GM11168 (cell line): Measurements from ENCODE around the gene AP3D1.
"Not testable (repeated sequence)": the region's sequence is repeated elsewhere in the genome, so short reads cannot be mapped to it uniquely, and the experiment has no call there.

Source experiments
- in situ Hi-C: fragments of 300-500 bp; cut with MboI; formaldehyde crosslinking; loops from one replicate; pipeline ENCODE4 v1.12.0; 2022; ENCODE audit warnings: low sequenced_read_pairs; ENCODE audit not compliant: unreplicated experiment

The AP3D1 gene

GRCh38 chr19:2091926-2092525 lies 59.3 kb downstream of the AP3D1 start:
- in situ Hi-C loops = not testable (repeated sequence)

DNA sequence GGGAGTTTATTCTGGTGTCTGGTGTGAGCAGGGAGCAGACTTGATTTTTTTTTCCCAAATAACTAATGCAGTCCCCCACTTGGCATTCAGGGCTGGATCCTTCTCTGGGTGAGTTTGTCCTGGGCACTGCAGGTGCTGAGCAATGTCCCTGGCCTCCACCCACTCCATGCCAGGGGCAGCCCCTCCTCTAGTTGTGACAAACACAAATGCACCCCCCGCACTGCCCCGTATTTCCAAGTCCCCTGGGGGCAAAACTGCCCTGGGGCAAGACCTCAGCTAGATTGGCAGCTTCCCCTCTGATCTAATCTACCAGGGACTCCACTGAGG lies 61.7 kb downstream of the AP3D1 start:
- in situ Hi-C loops = no loop called here

DNA sequence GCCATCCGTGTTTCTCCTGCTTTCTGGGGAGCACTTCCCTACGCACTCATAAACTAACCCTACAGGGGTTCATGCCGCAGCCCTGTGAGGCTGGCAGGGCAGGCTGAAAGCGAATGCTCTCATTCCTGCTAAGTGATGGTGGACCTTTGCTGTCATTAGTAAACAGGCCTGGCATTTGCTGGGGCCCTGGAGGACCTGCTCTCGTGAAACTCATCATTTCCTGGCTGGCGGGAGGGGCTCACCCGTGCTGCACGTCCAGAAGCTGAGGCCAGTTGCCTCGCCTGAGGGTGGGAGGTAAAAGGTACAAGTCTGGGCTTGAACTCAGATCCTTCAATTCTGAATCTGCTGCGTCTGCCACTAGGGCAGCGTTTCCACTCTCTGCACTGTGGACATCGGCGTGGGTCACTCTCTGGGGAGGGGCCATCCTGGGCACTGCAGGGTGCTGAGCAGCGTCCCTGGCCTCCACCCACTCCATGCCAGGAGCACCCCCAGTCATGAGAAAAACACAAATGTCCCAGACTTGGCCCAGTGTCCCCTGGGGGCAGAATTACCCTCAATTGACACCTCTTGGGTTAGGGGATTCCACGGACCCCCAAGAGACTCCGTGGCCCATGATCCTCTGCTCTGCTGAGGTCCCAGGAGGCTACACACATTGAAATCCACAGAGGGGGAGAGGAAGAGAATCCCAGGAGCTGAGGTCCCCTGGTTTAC lies 62.2 kb downstream of the AP3D1 start:
- in situ Hi-C loops = no loop called here

DNA sequence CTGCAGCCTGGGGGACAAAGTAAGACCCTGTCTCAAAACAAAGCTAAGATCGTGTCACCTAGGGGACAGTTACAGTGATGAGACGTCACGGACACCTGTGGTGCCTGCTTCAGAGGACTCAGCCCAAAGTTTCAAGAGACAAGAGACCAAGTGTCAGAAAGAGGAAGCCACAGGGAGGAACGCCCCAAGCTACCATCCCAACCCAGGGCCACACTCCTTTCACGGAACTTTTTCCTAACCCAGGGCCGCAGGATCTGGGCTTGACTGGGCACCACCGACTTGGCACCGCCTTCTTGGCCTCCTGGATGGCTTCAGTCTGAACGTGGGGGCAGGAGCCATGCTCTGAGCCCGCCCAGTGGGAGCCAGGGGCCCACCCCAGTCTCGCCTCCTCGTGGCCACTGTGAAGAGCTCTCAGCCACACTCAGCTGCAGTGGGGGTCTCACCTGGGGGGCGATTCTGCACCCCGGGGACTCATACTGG lies 63.7 kb downstream of the AP3D1 start:
- in situ Hi-C loops = no loop called here

- in situ Hi-C loops = not testable (repeated sequence)
Observed at GRCh38 chr19:2086695-2087620, 64.4 kb downstream of the AP3D1 start.

DNA sequence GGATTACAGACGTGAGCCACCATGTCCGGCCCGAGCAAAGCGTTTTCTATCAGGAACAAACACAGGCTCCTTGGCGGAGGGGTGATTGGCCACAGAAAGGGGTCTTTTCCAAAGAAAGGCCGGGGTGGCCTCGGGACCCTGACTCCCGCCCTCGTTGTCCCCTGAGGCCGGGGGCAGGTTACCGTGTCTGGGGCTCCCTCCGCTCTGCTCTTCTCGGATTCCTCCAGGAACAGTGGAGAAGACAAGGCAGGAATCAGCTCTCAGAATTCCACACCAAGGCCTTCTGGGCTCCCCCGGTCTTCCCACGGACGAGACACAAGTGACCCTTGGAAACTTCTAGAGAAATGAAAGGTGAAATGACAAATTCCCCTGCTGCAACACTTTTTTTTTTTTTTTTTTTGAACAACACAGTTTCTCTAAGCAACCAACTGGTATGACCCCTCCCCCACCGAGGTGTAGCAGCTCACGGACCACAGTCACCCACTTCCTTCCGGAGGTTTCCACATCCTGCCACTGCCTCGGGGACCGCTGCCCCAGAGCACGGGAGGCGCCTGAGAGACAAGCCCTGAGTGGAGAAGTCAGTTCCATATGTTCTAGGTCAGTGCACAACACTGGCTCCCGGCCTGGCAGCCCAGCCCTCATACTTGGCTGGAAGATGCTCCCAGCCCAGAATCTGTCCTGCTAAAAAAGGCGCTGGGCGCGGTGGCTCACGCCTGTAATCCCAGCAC lies 66.2 kb downstream of the AP3D1 start:
- in situ Hi-C loops = loop anchor here (5.0 kb wide), 1 partner anchor 58 kb away; no protein-coding TSS in a partner anchor

DNA sequence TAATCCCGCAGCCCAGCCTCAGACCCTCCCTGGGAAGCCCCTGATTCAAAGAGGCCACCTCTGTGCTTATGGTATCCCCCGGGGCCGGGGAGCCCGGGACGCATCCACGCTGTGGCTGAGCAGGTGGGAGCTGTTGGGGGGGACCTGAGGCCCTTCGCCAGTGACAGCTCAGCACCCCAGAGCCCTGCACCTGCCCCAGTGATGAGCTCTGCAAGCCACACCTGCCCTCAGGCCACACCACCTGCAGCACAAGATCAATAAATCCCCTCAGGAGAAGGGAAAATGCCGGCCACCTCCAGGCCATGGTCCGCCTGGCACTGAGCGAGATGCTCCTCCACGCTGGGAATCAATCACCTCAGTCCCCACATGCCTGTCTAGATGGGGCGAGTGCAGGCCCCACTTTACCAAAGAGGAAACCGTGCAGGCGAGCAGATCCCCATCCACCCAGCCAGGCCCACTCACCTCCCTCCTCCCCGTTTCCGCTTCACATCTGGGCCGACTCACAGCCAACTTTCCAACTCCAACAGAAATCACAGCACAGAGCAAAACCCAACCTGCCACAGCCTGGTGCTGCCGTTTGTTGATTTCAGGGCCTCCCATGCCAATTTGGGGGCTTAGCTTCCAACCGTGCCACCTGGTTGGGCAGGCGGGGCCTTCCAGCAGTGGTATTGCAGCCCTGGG lies 68.1 kb downstream of the AP3D1 start:
- in situ Hi-C loops = loop anchor here (5.0 kb wide), 1 partner anchor 56 kb away; no protein-coding TSS in a partner anchor

DNA sequence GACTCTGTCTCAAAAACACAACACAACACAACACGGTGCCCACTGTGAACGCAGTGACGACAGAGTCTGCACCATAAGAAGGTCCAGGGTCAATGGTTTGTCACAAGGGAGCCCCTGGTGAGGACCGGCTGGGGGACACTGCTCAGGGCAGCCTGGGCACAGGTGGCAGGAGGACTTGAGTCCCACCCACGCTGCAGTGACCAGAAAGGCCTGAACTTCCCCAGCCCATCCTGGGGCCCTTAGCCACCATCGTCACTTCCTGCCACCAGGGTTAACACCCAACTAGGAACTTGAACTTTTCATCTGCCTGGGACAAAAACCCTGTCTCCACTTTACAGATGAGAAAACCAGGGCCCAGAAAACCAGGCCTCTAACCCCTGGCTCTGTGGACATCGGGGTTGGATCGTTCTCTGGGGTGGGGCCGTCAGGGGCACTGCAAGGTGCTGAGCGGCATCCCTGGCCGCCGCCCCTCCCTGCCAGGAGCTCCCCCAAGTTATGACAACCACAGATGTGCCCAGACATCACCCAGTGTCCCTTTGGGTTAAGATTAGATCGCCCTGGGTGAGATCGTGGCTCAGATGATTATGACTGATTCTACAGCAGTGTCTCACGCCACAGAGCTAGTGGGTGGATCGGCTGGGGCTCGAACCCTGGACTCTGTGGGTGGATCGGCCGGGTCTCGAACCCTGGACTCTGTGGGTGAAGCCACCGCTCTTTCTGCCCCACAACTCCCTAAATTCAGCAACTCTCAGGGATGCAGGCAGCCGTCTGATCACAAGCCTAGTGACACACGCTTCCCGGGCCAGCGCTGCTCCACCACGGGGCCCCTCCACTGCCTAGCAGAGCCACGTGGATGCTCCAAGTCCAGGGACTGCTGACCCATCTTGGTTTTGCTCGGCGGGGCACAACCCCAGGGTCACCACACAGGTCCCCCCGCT lies 69.2 kb downstream of the AP3D1 start:
- in situ Hi-C loops = loop anchor here (5.0 kb wide), 1 partner anchor 55 kb away; no protein-coding TSS in a partner anchor

- in situ Hi-C loops = loop anchor here (5.0 kb wide), 1 partner anchor 53 kb away; no protein-coding TSS in a partner anchor
Observed at GRCh38 chr19:2080336-2080988, 70.9 kb downstream of the AP3D1 start.

DNA sequence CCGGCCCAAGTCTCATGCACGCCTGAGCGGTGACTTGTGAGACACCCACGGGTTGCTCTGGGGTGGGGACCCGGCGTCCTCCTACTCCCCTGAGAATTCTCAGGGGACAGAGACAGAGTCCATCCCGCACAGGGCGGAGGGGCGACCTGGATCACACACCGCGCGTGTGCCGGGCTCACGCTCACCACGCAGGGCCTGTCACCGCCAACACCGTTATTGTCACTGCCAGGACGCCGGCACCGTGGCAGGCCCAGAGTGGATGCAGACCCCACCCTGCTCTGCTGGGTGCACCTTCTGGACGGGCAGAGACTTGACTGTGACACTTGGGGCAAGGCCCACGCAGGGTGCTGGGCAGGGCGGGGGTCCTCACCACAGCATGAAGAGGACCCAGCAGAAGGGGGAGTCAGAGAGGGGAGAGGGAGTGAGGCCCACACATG lies 71.5 kb downstream of the AP3D1 start:
- in situ Hi-C loops = loop anchor here (5.0 to 10.0 kb wide), 2 partner anchors 53 to 155 kb away; no protein-coding TSS in a partner anchor

DNA sequence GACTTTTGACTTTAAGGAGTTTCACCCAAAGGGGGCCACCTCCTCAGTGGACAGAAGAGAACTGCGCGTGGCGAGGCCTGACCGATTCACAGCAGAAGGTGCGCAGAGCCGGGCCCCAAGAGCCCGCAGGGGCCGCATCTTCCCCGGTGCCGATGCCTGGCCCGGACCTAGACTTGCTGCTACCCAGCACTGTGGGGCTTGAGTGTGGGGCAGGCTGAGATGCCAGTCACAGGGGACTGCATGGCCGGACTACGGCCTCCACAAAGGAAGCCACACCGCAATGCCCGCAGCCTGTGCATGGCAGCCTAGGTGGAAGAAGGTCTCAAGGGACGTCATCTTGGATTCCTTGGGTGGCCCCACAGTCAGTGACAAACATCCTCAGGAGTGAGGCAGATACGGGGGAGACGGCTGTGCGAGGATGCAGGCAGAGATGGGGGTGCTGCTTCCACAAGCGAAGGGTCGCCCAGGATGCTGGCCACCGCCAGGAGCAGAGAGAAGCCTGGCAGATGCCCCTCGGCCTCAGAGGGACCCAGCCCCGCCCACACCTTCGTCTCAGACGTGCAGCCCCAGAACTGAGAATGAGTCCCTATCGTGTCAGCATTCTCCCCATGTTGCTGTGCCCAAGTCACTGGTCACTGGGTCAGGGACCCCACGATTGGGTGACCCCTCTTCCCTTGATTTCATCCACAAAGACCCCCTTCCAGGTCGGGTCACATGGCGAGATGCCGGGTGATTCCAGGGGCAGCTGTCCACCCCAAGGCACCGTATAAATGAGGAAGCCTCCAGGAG lies 72.1 kb downstream of the AP3D1 start:
- in situ Hi-C loops = loop anchor here (10.0 kb wide), 1 partner anchor 154 kb away; no protein-coding TSS in a partner anchor

- in situ Hi-C loops = loop anchor here (10.0 kb wide), 1 partner anchor 153 kb away; no protein-coding TSS in a partner anchor
Observed at GRCh38 chr19:2077833-2078619, 73.3 kb downstream of the AP3D1 start.

DNA sequence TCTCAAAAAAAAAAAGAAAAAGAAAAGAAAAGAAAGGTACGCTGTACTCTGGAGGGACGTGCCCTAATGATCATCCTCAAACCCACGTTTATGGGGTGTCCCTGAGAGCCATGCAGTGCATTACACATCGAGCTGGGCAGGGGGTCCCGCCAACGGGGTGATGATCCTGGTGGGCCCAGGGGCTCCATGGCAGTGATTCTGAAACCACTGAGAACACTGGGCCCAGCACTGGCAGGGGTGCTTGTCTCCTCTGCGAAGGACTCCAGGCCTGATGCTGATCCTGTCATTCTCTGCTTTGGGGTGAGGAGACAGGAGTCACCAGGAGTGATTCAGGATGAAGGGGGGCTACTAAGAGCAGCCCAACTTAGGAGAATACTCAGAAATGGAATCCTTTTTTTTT lies 74.0 kb downstream of the AP3D1 start:
- in situ Hi-C loops = loop anchor here (10.0 kb wide), 1 partner anchor 153 kb away; no protein-coding TSS in a partner anchor

GRCh38 chr19:2076526-2076944 lies 74.8 kb downstream of the AP3D1 start:
- in situ Hi-C loops = loop anchor here (10.0 kb wide), 1 partner anchor 152 kb away; no protein-coding TSS in a partner anchor

GRCh38 chr19:2072757-2073551 lies 78.4 kb downstream of the AP3D1 start:
- in situ Hi-C loops = loop anchor here (10.0 kb wide), 1 partner anchor 148 kb away; no protein-coding TSS in a partner anchor
